ENCODE results near the gene CNGB1.

Gene CNGB1

GRCh38 chr16:57970319-57970718 lies 609 bp downstream of the CNGB1 start:
- no peak for DNase-seq

- no peak for DNase-seq
Measured at GRCh38 chr16:57969451-57970123, 1.3 kb downstream of the CNGB1 start.

GRCh38 chr16:57967916-57968315 lies 3.0 kb downstream of the CNGB1 start:
- DNase-seq: no peak

GRCh38 chr16:57966986-57967385 lies 3.9 kb downstream of the CNGB1 start:
- no peak for DNase-seq

GRCh38 chr16:57966204-57966771 lies 4.6 kb downstream of the CNGB1 start:
- peak; percentile 15 for DNase-seq

GRCh38 chr16:57964157-57964700 lies 6.7 kb downstream of the CNGB1 start:
- DNase-seq: no peak

- no peak for DNase-seq
Measured at GRCh38 chr16:57962756-57963155, 8.2 kb downstream of the CNGB1 start.

- no peak for DNase-seq
Measured at GRCh38 chr16:57962046-57962445, 8.9 kb downstream of the CNGB1 start.

- DNase-seq: no peak
Measured at GRCh38 chr16:57961538-57961937, 9.4 kb downstream of the CNGB1 start.

- DNase-seq: no peak
Measured at GRCh38 chr16:57960826-57961472, 10.0 kb downstream of the CNGB1 start.

- no peak for DNase-seq
Measured at GRCh38 chr16:57960310-57960709, 10.6 kb downstream of the CNGB1 start.

GRCh38 chr16:57959804-57960203 lies 11.1 kb downstream of the CNGB1 start:
- DNase-seq: no peak

GRCh38 chr16:57959121-57959520 lies 11.8 kb downstream of the CNGB1 start:
- no peak for DNase-seq

GRCh38 chr16:57958544-57958943 lies 12.4 kb downstream of the CNGB1 start:
- DNase-seq: no peak

GRCh38 chr16:57957673-57958392 lies 13.1 kb downstream of the CNGB1 start:
- no peak for DNase-seq

- DNase-seq: no peak
Measured at GRCh38 chr16:57956924-57957672, 13.8 kb downstream of the CNGB1 start.

- no peak for DNase-seq
Measured at GRCh38 chr16:57956270-57956808, 14.6 kb downstream of the CNGB1 start.

GRCh38 chr16:57955572-57956188 lies 15.2 kb downstream of the CNGB1 start:
- no peak for DNase-seq

- DNase-seq: no peak
Measured at GRCh38 chr16:57953857-57954256, 17.1 kb downstream of the CNGB1 start.

- DNase-seq: no peak
Measured at GRCh38 chr16:57952909-57953308, 18.0 kb downstream of the CNGB1 start.

GRCh38 chr16:57951204-57951960 lies 19.5 kb downstream of the CNGB1 start:
- DNase-seq: no peak
